Vagina (tissue), 2 donors: ENCODE results near the gene ATG16L1. TPM values are rescaled to one million over a fixed set of nuclear protein-coding genes. Genes with fewer than 3 reads are reported as not detected.

Source experiments
- DNase-seq, 2 donors: peaks; one replicate each; pipeline ENCODE4 v3.0.0-alpha.2; 2017; ENCODE audit errors: extremely low spot score in 2 of 2
- H3K27ac ChIP-seq: fragments of 200-600 bp; sonication (generic); one replicate; pipeline ENCODE4 v1.5.1; 2019
- H3K27me3 ChIP-seq: fragments of 200-600 bp; sonication (generic); one replicate; pipeline ENCODE4 v1.5.1; 2019
- H3K36me3 ChIP-seq, 2 donors: fragments of 200-600 bp; sonication (generic); one replicate each; pipeline ENCODE4 v1.5.1; 2017 to 2019
- H3K4me1 ChIP-seq: fragments of 200-600 bp; sonication (generic); one replicate; pipeline ENCODE4 v1.5.1; 2019
- H3K4me3 ChIP-seq, 2 donors: fragments of 200-600 bp; sonication (generic); 1 replicate in 1 of 2; 2 replicates in 1 of 2; pipeline ENCODE4 v1.5.1; 2016 to 2019
- H3K9me3 ChIP-seq: fragments of 200-600 bp; sonication (generic); one replicate; pipeline ENCODE4 v1.5.1; 2019
- CTCF ChIP-seq, 3 experiments: fragments of 450-650 bp in 2 of 3; fragments of 200-600 bp in 1 of 3; sonication (generic) in 1 of 3; IDR thresholded peaks; one replicate each; pipeline ENCODE4 v1.5.1; 2017 to 2019; ENCODE audit warnings: antibody characterized with exemption in 3 of 3, mild to moderate bottlenecking in 2 of 3, moderate library complexity in 2 of 3
- POLR2A ChIP-seq, 2 donors: fragments of 450-650 bp; IDR thresholded peaks; one replicate each; pipeline ENCODE4 v1.6.1; 2017; ENCODE audit warnings: antibody characterized with exemption in 2 of 2, mild to moderate bottlenecking in 2 of 2, moderate library complexity in 2 of 2
- POLR2AphosphoS5 ChIP-seq, 2 donors: sonication (generic); formaldehyde crosslinking; IDR thresholded peaks; one replicate each; pipeline ENCODE4 v1.9.0; 2017; ENCODE audit warnings: antibody characterized with exemption in 2 of 2, mild to moderate bottlenecking in 2 of 2, low read depth in 1 of 2; ENCODE audit not compliant: insufficient read depth in 1 of 2
- intact Hi-C: fragments of 100-400 bp; cut with DNase I; formaldehyde crosslinking; loops from one replicate; pipeline ENCODE4 v1.15.1; 2023
- total RNA-seq: library from RNA; depleted of rRNA; stranded (reverse); fragments of >200 nt; gene quantifications from one replicate; pipeline ENCODE4 v1.2.3, GENCODE V29; 2016

The ATG16L1 gene
- total RNA-seq, 1 donor from 2014 or later, result 29.2 TPM

GRCh38 chr2:233280114-233280693 is 28.7 kb downstream of the ATG16L1 start:
- no peak for DNase-seq
- Histone ChIP-seq H3K27ac (no peak overlapping the region), H3K9me3 (no peaks in the 10 kb centered on the region), H3K27me3 (no peaks in the 10 kb centered on the region), H3K4me3 (no peak overlapping the region), H3K4me1 (no peaks in the 10 kb centered on the region), H3K36me3 (peaks cover 2 to 92% of the 10 kb centered on the region in 2 donors)
- intact Hi-C loops, result no loop called here
- TF ChIP-seq POLR2A (IDR thresholded peaks at IDR 0.05), result no peak
- no peak for TF ChIP-seq CTCF (IDR thresholded peaks at IDR 0.05)
- TF ChIP-seq POLR2AphosphoS5 (IDR thresholded peaks at IDR 0.05; ENCODE audit: insufficient read depth in 1 of 2, low read depth in 1 of 2), result no peak

- Histone ChIP-seq H3K36me3 (peaks cover 0 to 93% of the 10 kb centered on the region in 2 donors), H3K27me3 (no peaks in the 10 kb centered on the region), H3K4me3 (no peak overlapping the region), H3K27ac (no peak overlapping the region), H3K9me3 (no peaks in the 10 kb centered on the region), H3K4me1 (no peaks in the 10 kb centered on the region)
- DNase-seq, result no peak
- intact Hi-C loops, result no loop called here
- no peak for TF ChIP-seq CTCF (IDR thresholded peaks at IDR 0.05)
- TF ChIP-seq POLR2A (IDR thresholded peaks at IDR 0.05), result no peak
- no peak for TF ChIP-seq POLR2AphosphoS5 (IDR thresholded peaks at IDR 0.05; ENCODE audit: insufficient read depth in 1 of 2, low read depth in 1 of 2)
Measured at GRCh38 chr2:233281553-233281952, 30.1 kb downstream of the ATG16L1 start.

GRCh38 chr2:233281992-233282603 is 30.6 kb downstream of the ATG16L1 start:
- intact Hi-C loops, result loop anchor here (2.0 kb wide), 1 partner anchor 55 kb away; no protein-coding TSS in a partner anchor

GRCh38 chr2:233285921-233286320 is 34.4 kb downstream of the ATG16L1 start:
- Histone ChIP-seq H3K9me3 (no peaks in the 10 kb centered on the region), H3K27ac (no peak overlapping the region), H3K4me3 (no peak overlapping the region), H3K27me3 (no peaks in the 10 kb centered on the region), H3K4me1 (peaks cover 6% of the 10 kb centered on the region), H3K36me3 (peaks cover 0 to 75% of the 10 kb centered on the region in 2 donors)
- no peak for TF ChIP-seq POLR2A (IDR thresholded peaks at IDR 0.05)
- TF ChIP-seq POLR2AphosphoS5 (IDR thresholded peaks at IDR 0.05; ENCODE audit: insufficient read depth in 1 of 2, low read depth in 1 of 2), result no peak
- TF ChIP-seq CTCF (IDR thresholded peaks at IDR 0.05), result no peak
- DNase-seq, result no peak
- intact Hi-C loops, result no loop called here

More at GRCh38 chr2:233281992-233282603, 30.6 kb downstream of the ATG16L1 start:
- Histone ChIP-seq H3K27me3 (no peaks in the 10 kb centered on the region), H3K27ac (no peak overlapping the region), H3K36me3 (peaks cover 0 to 93% of the 10 kb centered on the region in 2 donors), H3K4me1 (no peaks in the 10 kb centered on the region), H3K9me3 (no peaks in the 10 kb centered on the region), H3K4me3 (no peak overlapping the region)
- DNase-seq, result no peak
- TF ChIP-seq POLR2A (IDR thresholded peaks at IDR 0.05), result no peak
- TF ChIP-seq CTCF (IDR thresholded peaks at IDR 0.05), result no peak
- TF ChIP-seq POLR2AphosphoS5 (IDR thresholded peaks at IDR 0.05; ENCODE audit: insufficient read depth in 1 of 2, low read depth in 1 of 2), result no peak

- Histone ChIP-seq H3K27ac (no peak overlapping the region), H3K4me3 (no peak overlapping the region), H3K4me1 (peaks cover 6% of the 10 kb centered on the region), H3K27me3 (no peaks in the 10 kb centered on the region), H3K36me3 (peaks cover 0 to 75% of the 10 kb centered on the region in 2 donors), H3K9me3 (no peaks in the 10 kb centered on the region)
- intact Hi-C loops, result no loop called here
- TF ChIP-seq POLR2AphosphoS5 (IDR thresholded peaks at IDR 0.05; ENCODE audit: insufficient read depth in 1 of 2, low read depth in 1 of 2) (no peak), CTCF (IDR thresholded peaks at IDR 0.05) (no peak), POLR2A (IDR thresholded peaks at IDR 0.05) (no peak)
- DNase-seq, result no peak
Measured at GRCh38 chr2:233287871-233288270, 36.4 kb downstream of the ATG16L1 start.
